Vagina (tissue), 2 donors: Measurements from ENCODE around the gene SLX4IP.
"Not testable (repeated sequence)": the region's sequence is repeated elsewhere in the genome, so short reads cannot be mapped to it uniquely, and the experiment has no call there.

Experiments
- POLR2A ChIP-seq, 2 donors: fragments of 450-650 bp; IDR thresholded peaks; one replicate each; pipeline ENCODE4 v1.6.1; 2017; ENCODE audit warnings: antibody characterized with exemption in 2 of 2, mild to moderate bottlenecking in 2 of 2, moderate library complexity in 2 of 2
- POLR2AphosphoS5 ChIP-seq, 2 donors: sonication (generic); formaldehyde crosslinking; IDR thresholded peaks; one replicate each; pipeline ENCODE4 v1.9.0; 2017; ENCODE audit warnings: antibody characterized with exemption in 2 of 2, mild to moderate bottlenecking in 2 of 2, low read depth in 1 of 2; ENCODE audit not compliant: insufficient read depth in 1 of 2
- TF ChIP-seq, protein P1 (sequence below), 3 experiments: fragments of 450-650 bp in 2 of 3; fragments of 200-600 bp in 1 of 3; sonication (generic) in 1 of 3; IDR thresholded peaks; one replicate each; pipeline ENCODE4 v1.5.1; 2017 to 2019; ENCODE audit warnings: antibody characterized with exemption in 3 of 3, mild to moderate bottlenecking in 2 of 3, moderate library complexity in 2 of 3

DNA sequence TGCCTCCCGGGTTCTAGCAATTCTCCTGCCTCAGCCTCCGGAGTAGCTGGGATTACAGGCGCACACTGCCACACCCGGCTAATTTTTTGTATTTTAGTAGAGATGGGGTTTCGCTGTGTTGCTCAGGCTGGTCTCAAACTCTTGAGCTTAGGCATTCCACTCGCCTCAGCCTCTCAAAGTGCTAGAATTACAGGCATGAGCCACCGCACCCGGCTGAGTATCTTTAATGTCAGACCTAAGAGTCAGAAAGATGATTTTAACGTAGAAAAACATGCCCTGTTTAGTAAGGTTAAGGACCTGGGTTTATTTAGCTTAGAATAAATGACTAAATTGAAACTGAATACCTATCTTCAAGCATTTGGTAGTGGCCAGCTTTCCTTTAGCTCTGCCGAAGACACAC lies 155.3 kb downstream of the SLX4IP start:
- not testable (repeated sequence) for TF ChIP-seq POLR2AphosphoS5 (IDR thresholded peaks at IDR 0.05; ENCODE audit: insufficient read depth in 1 of 2, low read depth in 1 of 2); POLR2A (IDR thresholded peaks at IDR 0.05)
- TF ChIP-seq, protein P1, sequence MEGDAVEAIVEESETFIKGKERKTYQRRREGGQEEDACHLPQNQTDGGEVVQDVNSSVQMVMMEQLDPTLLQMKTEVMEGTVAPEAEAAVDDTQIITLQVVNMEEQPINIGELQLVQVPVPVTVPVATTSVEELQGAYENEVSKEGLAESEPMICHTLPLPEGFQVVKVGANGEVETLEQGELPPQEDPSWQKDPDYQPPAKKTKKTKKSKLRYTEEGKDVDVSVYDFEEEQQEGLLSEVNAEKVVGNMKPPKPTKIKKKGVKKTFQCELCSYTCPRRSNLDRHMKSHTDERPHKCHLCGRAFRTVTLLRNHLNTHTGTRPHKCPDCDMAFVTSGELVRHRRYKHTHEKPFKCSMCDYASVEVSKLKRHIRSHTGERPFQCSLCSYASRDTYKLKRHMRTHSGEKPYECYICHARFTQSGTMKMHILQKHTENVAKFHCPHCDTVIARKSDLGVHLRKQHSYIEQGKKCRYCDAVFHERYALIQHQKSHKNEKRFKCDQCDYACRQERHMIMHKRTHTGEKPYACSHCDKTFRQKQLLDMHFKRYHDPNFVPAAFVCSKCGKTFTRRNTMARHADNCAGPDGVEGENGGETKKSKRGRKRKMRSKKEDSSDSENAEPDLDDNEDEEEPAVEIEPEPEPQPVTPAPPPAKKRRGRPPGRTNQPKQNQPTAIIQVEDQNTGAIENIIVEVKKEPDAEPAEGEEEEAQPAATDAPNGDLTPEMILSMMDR (IDR thresholded peaks at IDR 0.05): not testable (repeated sequence)
